K562 (cell line): ENCODE measurements around the gene DENND2A.

Experiments
- CTCF ChIP-seq, 3 experiments: IDR thresholded peaks in 2 of 3; conservative IDR thresholded peaks in 1 of 3; 2 replicates each; pipeline ENCODE4 v1.5.1; 2011 to 2012; ENCODE audit warnings: low read length in 3 of 3, mild to moderate bottlenecking in 3 of 3, control low read depth in 2 of 3, improper control_type of control experiment in 1 of 3, inconsistent platforms in 1 of 3, low read depth in 1 of 3, mixed read lengths in 1 of 3, moderate library complexity in 1 of 3; ENCODE audit not compliant: insufficient read depth in 2 of 3
- JUNB ChIP-seq: fragments of 450-650 bp; formaldehyde crosslinking; conservative IDR thresholded peaks from 2 replicates; pipeline ENCODE4 v1.4.0; 2020; ENCODE audit warnings: mild to moderate bottlenecking
- SIRT6 ChIP-seq: IDR thresholded peaks from one replicate; pipeline ENCODE4 v1.6.1; 2012; ENCODE audit warnings: low read depth, mild to moderate bottlenecking, control low read depth, inconsistent platforms, low read length, moderate library complexity
- SMC3 ChIP-seq: conservative IDR thresholded peaks from 2 replicates; pipeline ENCODE4 v1.6.1; 2011; ENCODE audit warnings: low read depth, low read length, improper control_type of control experiment; ENCODE audit not compliant: insufficient read depth
- ZNF282 ChIP-seq: sonication (generic); formaldehyde crosslinking; IDR thresholded peaks from 2 replicates; pipeline ENCODE4 v1.8.1; 2023; ENCODE audit warnings: missing genetic modification reagents
- ZNF584 ChIP-seq: fragments of 200-800 bp; sonication (Bioruptor generic); IDR thresholded peaks from 2 replicates; pipeline ENCODE4 v1.6.1; 2016; ENCODE audit warnings: low read depth, mild to moderate bottlenecking, missing genetic modification characterization, missing compliant biosample characterization
- ZNF766 ChIP-seq: fragments of 200-800 bp; sonication (Bioruptor generic); conservative IDR thresholded peaks from 2 replicates; pipeline ENCODE4 v1.6.1; 2016; ENCODE audit warnings: missing genetic modification characterization, missing compliant biosample characterization

- TF ChIP-seq ZNF584 (CRISPR knock-in tag), result no peak
- no peak for TF ChIP-seq ZNF282
- TF ChIP-seq SIRT6, result no peak
- TF ChIP-seq JUNB (CRISPR knock-in tag), result no peak
- no peak for TF ChIP-seq SMC3
- TF ChIP-seq ZNF766 (CRISPR knock-in tag), result no peak
- TF ChIP-seq CTCF (IDR thresholded peaks at IDR 0.05 in 2 of 3, conservative IDR thresholded peaks at IDR 0.05 in 1 of 3; ENCODE audit: insufficient read depth in 2 of 3, low read depth in 1 of 3, low read length in 3 of 3), result no peak
Observed at GRCh38 chr7:140604760-140605159, 35.9 kb downstream of the DENND2A start.
